Stomach (tissue), 9 donors: ENCODE data around the gene ELF1. TPM values are rescaled to one million over a fixed set of nuclear protein-coding genes. Genes with fewer than 3 reads are reported as not detected.
A peak's percentile ranks its signal among the peaks of the same experiment; 100 is the strongest.

Experiments
- DNase-seq, 2 donors: peaks; one replicate each; pipeline versions ENCODE4 v3.0.0 to v3.0.0-alpha.2; 2013 to 2019
- H3K27ac ChIP-seq, 5 donors: fragments of 200-600 bp in 4 of 5; sonication (generic) in 4 of 5; one replicate each; pipeline ENCODE4 v1.5.1; 2013 to 2019; ENCODE audit warnings: mild to moderate bottlenecking in 1 of 5, moderate library complexity in 1 of 5
- H3K27me3 ChIP-seq, 3 donors: fragments of 200-600 bp; sonication (generic); one replicate each; pipeline ENCODE4 v1.5.1; 2017 to 2019; ENCODE audit warnings: mixed run types in 1 of 3
- H3K36me3 ChIP-seq, 4 donors: fragments of 200-600 bp; sonication (generic); 1 replicate in 3 of 4; 2 replicates in 1 of 4; pipeline ENCODE4 v1.5.1; 2016 to 2019
- H3K4me1 ChIP-seq, 4 donors: fragments of 200-600 bp; sonication (generic); one replicate each; pipeline ENCODE4 v1.5.1; 2016 to 2019
- H3K4me3 ChIP-seq, 4 donors: fragments of 200-600 bp; sonication (generic) in 3 of 4; one replicate each; pipeline ENCODE4 v1.5.1; 2016 to 2019; ENCODE audit warnings: mild to moderate bottlenecking in 1 of 4
- H3K9me3 ChIP-seq, 4 donors: fragments of 200-600 bp; sonication (generic); one replicate each; pipeline ENCODE4 v1.5.1; 2016 to 2019
- EP300 ChIP-seq: sonication (generic); formaldehyde crosslinking; IDR thresholded peaks from one replicate; pipeline ENCODE4 v1.6.1; 2017; ENCODE audit warnings: antibody characterized with exemption
- POLR2A ChIP-seq, 4 donors: fragments of 450-650 bp; IDR thresholded peaks; one replicate each; pipeline ENCODE4 v1.6.1; 2016; ENCODE audit warnings: antibody characterized with exemption in 4 of 4, control low read depth in 2 of 4, mild to moderate bottlenecking in 1 of 4, moderate library complexity in 1 of 4
- POLR2AphosphoS5 ChIP-seq, 3 donors: sonication (generic); formaldehyde crosslinking; IDR thresholded peaks; one replicate each; pipeline ENCODE4 v1.6.1; 2016; ENCODE audit warnings: antibody characterized with exemption in 3 of 3
- WGBS, 5 donors: extraction: QIAGEN DNeasy Blood & Tissue Kit in 3 of 5; methylation state at CpG; one replicate each; pipeline versions ENCODE4 v1.1.5 to v1.1.7; 2013 to 2018; 5-methylcytosine and 5-hydroxymethylcytosine counted together
- intact Hi-C: fragments of 100-400 bp; cut with DNase I; formaldehyde crosslinking; loops from one replicate; pipeline ENCODE4 v1.15.1; 2023; ENCODE audit warnings: low total_unique reads
- polyA plus RNA-seq, 3 donors: library from polyadenylated mRNA; stranded (reverse); fragments of 200-250 nt; gene quantifications; one replicate each; pipeline ENCODE4 v1.2.3, GENCODE V29; 2013
- total RNA-seq, 5 donors: library from RNA; depleted of rRNA; stranded (reverse); fragments of >200 nt; gene quantifications; one replicate each; pipeline versions ENCODE4 v1.1.0 to v1.2.3, GENCODE V29; 2014 to 2016
- TF ChIP-seq, protein P1 (sequence below), 7 experiments: fragments of 450-650 bp in 4 of 7; fragments of 200-600 bp in 3 of 7; sonication (generic) in 3 of 7; IDR thresholded peaks; one replicate each; pipeline ENCODE4 v1.5.1; 2016 to 2019; ENCODE audit warnings: antibody characterized with exemption in 7 of 7, control low read depth in 2 of 7, mild to moderate bottlenecking in 1 of 7
- donor health status: healthy with polysubstance abuse.
- donor health status: Bipolar disorder and iron deficiency.
- donor health status: healthy.

ELF1 gene
- total and polyA plus RNA-seq, 8 donors = 10.9 to 113 (median 36.2) TPM

DNA sequence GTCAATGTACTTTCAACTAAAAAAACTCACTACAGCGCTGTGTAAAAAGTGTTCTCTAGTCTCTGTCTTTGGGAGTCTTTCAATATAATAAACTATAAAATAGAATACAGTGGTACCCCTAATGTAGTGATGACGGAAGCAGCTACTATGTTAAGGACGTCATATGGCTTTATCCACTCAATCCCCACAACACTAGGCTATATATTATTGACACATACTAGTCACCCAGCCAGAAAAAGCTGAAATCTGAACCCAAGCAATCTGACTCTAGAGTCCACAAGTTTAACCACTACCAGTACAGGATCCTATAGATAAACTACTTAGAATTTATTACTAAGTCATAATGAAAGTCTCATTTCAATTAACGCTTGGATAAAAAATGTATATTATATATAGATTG, 48.3 kb downstream of the ELF1 start:
- 70 to 79% (median 76%) methylated on average over 4 of the region's 4 CpGs for WGBS, 5 donors
- Histone ChIP-seq H3K36me3 (no peaks in the 10 kb centered on the region), H3K27ac (no peak overlapping the region), H3K4me1 (peaks cover 50 to 100% (median 81%) of the 10 kb centered on the region in 4 donors), H3K27me3 (no peaks in the 10 kb centered on the region), H3K4me3 (no peak overlapping the region), H3K9me3 (no peaks in the 10 kb centered on the region)
- DNase-seq = no peak
- intact Hi-C loops = no loop called here
- TF ChIP-seq EP300 = no peak
- TF ChIP-seq, protein P1, sequence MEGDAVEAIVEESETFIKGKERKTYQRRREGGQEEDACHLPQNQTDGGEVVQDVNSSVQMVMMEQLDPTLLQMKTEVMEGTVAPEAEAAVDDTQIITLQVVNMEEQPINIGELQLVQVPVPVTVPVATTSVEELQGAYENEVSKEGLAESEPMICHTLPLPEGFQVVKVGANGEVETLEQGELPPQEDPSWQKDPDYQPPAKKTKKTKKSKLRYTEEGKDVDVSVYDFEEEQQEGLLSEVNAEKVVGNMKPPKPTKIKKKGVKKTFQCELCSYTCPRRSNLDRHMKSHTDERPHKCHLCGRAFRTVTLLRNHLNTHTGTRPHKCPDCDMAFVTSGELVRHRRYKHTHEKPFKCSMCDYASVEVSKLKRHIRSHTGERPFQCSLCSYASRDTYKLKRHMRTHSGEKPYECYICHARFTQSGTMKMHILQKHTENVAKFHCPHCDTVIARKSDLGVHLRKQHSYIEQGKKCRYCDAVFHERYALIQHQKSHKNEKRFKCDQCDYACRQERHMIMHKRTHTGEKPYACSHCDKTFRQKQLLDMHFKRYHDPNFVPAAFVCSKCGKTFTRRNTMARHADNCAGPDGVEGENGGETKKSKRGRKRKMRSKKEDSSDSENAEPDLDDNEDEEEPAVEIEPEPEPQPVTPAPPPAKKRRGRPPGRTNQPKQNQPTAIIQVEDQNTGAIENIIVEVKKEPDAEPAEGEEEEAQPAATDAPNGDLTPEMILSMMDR (IDR thresholded peaks at IDR 0.05) = no peak
- TF ChIP-seq POLR2AphosphoS5 (IDR thresholded peaks at IDR 0.05) = no peak
- no peak for TF ChIP-seq POLR2A (IDR thresholded peaks at IDR 0.05)

DNA sequence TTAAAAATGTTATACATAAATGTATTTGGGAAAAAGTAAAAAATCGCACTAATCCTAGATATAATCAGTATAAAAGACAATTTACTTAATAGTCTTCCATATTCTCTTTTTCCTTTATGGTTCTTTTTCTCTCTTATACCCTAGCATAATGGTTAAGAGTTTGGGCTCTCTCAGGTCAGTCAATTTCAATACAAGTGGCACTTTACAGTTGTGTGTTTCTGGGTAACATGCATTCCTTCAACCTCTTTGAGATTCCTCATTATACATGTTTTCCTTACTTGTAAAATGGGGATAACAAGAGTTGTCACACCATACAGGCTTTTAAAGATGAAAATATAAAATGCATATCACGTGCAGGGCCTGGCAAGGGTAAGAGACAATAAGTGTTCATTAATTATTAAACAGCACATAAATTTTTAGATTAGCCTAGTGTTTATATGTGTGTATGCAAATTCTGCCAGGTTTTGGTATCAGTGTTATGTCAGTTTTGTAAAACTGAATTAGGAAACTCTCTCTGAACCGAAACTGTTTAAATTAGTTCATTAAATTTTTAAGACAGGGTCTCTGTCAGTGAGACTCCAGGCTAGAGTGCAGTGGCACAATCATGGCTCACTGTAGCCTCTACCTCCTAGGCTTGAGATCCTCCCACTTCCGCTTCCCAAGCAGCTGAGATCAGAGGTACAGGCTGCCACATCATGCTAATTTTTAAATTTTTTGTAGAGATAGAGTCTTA, 49.8 kb downstream of the ELF1 start:
- WGBS, 5 donors = 51 to 65% (median 54%) methylated on average over 4 of the region's 4 CpGs
- DNase-seq = no peak
- no peak overlapping the region for H3K4me3 ChIP-seq
- H3K36me3 ChIP-seq = no peaks in the 10 kb centered on the region
- H3K27ac ChIP-seq = peak overlapping the region in 1 of 5 donors; percentile 11
- no peaks in the 10 kb centered on the region for H3K9me3 ChIP-seq
- peaks cover 45 to 100% (median 80%) of the 10 kb centered on the region in 4 donors for H3K4me1 ChIP-seq
- intact Hi-C loops = no loop called here
- TF ChIP-seq POLR2A (IDR thresholded peaks at IDR 0.05) (no peak), POLR2AphosphoS5 (IDR thresholded peaks at IDR 0.05) (no peak), EP300 (no peak)
- TF ChIP-seq, protein P1 (IDR thresholded peaks at IDR 0.05) = no peak
- H3K27me3 ChIP-seq = no peaks in the 10 kb centered on the region

DNA sequence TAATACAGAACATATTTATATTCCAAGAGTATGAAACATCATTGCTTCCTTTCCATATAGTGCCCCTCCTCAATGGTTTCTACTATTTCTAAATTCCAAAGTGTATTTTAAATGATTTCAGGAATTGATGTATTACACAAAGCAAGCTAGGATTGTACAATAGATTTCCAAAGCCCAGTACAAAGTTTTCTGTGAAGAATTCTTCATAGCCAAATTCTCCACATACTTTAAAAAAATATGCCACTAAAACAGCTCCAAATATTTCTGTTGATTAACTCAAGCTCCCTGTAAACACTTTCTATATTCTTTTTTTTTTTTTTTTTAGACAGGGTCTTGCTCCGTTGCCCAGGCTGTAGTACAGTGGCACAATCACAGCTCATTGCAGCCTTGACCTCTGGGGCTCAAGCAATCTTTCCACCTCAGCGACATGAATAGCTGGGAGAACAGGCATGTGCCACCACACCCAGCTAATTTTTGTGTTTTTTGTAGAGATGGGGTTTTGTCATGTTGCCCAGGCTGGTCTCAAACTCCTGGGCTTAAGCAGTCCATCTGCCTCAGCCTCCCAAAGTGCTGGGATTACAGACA, 50.6 kb downstream of the ELF1 start:
- DNase-seq = no peak
- Histone ChIP-seq H3K4me3 (no peak overlapping the region), H3K9me3 (no peaks in the 10 kb centered on the region), H3K27ac (no peak overlapping the region), H3K4me1 (peaks cover 47 to 100% (median 80%) of the 10 kb centered on the region in 4 donors), H3K36me3 (no peaks in the 10 kb centered on the region), H3K27me3 (no peaks in the 10 kb centered on the region)
- TF ChIP-seq POLR2AphosphoS5 (IDR thresholded peaks at IDR 0.05) (no peak), POLR2A (IDR thresholded peaks at IDR 0.05) (no peak)
- intact Hi-C loops = no loop called here
- 39 to 60% (median 52%) methylated on average over 2 of the region's 2 CpGs for WGBS, 5 donors

DNA sequence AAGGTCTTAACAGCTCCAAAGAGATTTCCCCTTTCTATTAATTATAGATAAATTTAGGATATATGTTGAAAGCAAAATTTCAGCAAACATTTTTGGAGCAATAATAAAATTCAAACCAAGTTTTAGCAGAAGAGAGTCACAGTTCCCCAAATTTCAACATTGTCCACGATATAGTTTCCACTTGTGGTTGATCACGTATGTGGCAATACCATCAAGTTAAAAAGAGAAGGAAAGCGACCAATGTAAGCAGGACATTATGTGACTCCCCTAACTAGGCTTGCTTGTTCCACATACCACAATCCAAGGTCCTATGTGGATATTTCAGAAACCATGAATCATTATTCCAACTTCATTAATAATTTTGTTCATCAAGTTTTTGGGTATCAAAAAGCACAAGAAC, 52.8 kb downstream of the ELF1 start:
- DNase-seq = peak in 1 of 2 donors; percentile 15
- Histone ChIP-seq H3K27ac (peak overlapping the region in 1 of 5 donors; percentile 23), H3K4me1 (peaks cover 61 to 100% (median 80%) of the 10 kb centered on the region in 4 donors), H3K4me3 (no peak overlapping the region), H3K36me3 (no peaks in the 10 kb centered on the region), H3K27me3 (no peaks in the 10 kb centered on the region), H3K9me3 (no peaks in the 10 kb centered on the region)
- TF ChIP-seq, protein P1 (IDR thresholded peaks at IDR 0.05) = no peak
- TF ChIP-seq POLR2AphosphoS5 (IDR thresholded peaks at IDR 0.05) (no peak), EP300 (no peak), POLR2A (IDR thresholded peaks at IDR 0.05) (no peak)
- intact Hi-C loops = no loop called here
- whole genome bisulfite sequencing, 5 donors = 66 to 81% (median 76%) methylated on average over 3 of the region's 3 CpGs

DNA sequence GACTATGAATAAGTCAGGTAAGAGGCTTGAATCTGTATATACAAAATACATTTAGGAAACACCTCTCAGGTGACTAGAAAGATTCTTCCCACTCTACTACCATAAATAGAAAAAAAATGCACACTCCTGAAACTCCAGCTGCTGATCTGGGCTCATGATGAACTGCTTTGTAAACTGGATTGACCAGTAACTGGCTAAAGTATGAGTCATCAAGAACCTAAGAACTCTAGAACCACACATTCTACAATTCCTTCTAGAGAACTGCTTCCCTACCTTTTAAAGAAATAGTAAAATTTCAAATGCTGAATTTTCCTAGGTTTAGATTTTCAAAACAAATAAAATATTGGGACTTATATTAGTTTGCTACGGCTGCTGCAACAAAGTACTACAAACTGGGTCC, 55.2 kb downstream of the ELF1 start:
- peak in 1 of 2 donors; percentile 16 for DNase-seq

More for the DNA sequence above, 55.2 kb downstream of the ELF1 start:
- Histone ChIP-seq H3K4me1 (peaks cover 40 to 93% (median 65%) of the 10 kb centered on the region in 4 donors), H3K4me3 (no peak overlapping the region), H3K36me3 (peaks cover 0 to 5% (median 2%) of the 10 kb centered on the region in 4 donors), H3K27me3 (no peaks in the 10 kb centered on the region), H3K9me3 (no peaks in the 10 kb centered on the region), H3K27ac (no peak overlapping the region)
- TF ChIP-seq, protein P1 (IDR thresholded peaks at IDR 0.05) = no peak
- 88 to 96% (median 94%) methylated on average over 1 of the region's 1 CpG for WGBS, 5 donors
- intact Hi-C loops = no loop called here
